GM23338 (cell line): ENCODE measurements around the gene PCTP.

Source experiments
- CREB1 ChIP-seq: fragments of 250-450 bp; sonication (Bioruptor Pico); IDR thresholded peaks from 2 replicates; pipeline ENCODE4 v1.5.0; 2020; ENCODE audit warnings: low read depth, mild to moderate bottlenecking, moderate library complexity
- EZH2 ChIP-seq: fragments of 200-600 bp; sonication (generic); IDR thresholded peaks from one replicate; pipeline ENCODE4 v1.8.0; 2017; ENCODE audit warnings: antibody characterized with exemption, mild to moderate bottlenecking, low read depth; ENCODE audit not compliant: unreplicated experiment
- EZH2phosphoT487 ChIP-seq: fragments of 200-600 bp; sonication (generic); IDR thresholded peaks from one replicate; pipeline ENCODE4 v1.8.1; 2018; ENCODE audit warnings: antibody characterized with exemption; ENCODE audit not compliant: unreplicated experiment
- JUNB ChIP-seq: IDR thresholded peaks from one replicate; pipeline ENCODE4 v1.6.1; 2016; ENCODE audit warnings: antibody characterized with exemption; ENCODE audit not compliant: unreplicated experiment
- POLR2AphosphoS5 ChIP-seq: IDR thresholded peaks from 2 replicates; pipeline ENCODE4 v1.6.1; 2016; ENCODE audit warnings: antibody characterized with exemption, low read depth
- ZNF114 ChIP-seq: fragments of 250-450 bp; sonication (Bioruptor Pico); IDR thresholded peaks from 2 replicates; pipeline ENCODE4 v1.5.0; 2020; ENCODE audit warnings: mild to moderate bottlenecking, moderate library complexity
- TF ChIP-seq, protein P1 (sequence below), 2 experiments: fragments of 200-600 bp in 1 of 2; sonication (generic) in 1 of 2; conservative IDR thresholded peaks; 2 replicates each; pipeline versions ENCODE4 v1.5.1 to v1.6.1; 2016 to 2017; ENCODE audit warnings: antibody characterized with exemption in 2 of 2, low read depth in 2 of 2, mild to moderate bottlenecking in 2 of 2, moderate library complexity in 1 of 2
- TF ChIP-seq, protein P2 (sequence below): IDR thresholded peaks from one replicate; pipeline ENCODE4 v1.6.1; 2018; ENCODE audit warnings: antibody characterized with exemption; ENCODE audit not compliant: unreplicated experiment

DNA sequence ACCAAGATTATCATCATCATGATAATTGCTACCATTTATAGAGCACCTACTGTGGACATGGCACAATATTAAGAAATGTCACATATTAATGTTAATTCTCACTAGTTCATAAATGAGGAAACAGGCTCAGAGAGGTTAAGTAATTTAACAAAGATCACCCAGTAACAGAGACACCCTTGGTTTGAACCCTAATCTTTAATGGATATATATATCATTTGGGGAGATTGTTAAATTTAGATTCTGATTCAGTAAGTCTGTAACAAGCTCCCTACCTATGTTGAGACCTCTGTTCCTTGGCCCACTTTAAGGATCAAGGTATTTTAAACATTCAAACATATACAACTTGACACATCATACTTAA lies 27.4 kb upstream of the PCTP start:
- TF ChIP-seq, protein P1, sequence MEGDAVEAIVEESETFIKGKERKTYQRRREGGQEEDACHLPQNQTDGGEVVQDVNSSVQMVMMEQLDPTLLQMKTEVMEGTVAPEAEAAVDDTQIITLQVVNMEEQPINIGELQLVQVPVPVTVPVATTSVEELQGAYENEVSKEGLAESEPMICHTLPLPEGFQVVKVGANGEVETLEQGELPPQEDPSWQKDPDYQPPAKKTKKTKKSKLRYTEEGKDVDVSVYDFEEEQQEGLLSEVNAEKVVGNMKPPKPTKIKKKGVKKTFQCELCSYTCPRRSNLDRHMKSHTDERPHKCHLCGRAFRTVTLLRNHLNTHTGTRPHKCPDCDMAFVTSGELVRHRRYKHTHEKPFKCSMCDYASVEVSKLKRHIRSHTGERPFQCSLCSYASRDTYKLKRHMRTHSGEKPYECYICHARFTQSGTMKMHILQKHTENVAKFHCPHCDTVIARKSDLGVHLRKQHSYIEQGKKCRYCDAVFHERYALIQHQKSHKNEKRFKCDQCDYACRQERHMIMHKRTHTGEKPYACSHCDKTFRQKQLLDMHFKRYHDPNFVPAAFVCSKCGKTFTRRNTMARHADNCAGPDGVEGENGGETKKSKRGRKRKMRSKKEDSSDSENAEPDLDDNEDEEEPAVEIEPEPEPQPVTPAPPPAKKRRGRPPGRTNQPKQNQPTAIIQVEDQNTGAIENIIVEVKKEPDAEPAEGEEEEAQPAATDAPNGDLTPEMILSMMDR (conservative IDR thresholded peaks at IDR 0.05; ENCODE audit: low read depth in 2 of 2): no peak
- TF ChIP-seq POLR2AphosphoS5 (no peak), EZH2 (no peak), EZH2phosphoT487 (no peak), ZNF114 (CRISPR knock-in tag) (no peak), JUNB (no peak), CREB1 (CRISPR knock-in tag) (no peak)
- TF ChIP-seq, protein P2, sequence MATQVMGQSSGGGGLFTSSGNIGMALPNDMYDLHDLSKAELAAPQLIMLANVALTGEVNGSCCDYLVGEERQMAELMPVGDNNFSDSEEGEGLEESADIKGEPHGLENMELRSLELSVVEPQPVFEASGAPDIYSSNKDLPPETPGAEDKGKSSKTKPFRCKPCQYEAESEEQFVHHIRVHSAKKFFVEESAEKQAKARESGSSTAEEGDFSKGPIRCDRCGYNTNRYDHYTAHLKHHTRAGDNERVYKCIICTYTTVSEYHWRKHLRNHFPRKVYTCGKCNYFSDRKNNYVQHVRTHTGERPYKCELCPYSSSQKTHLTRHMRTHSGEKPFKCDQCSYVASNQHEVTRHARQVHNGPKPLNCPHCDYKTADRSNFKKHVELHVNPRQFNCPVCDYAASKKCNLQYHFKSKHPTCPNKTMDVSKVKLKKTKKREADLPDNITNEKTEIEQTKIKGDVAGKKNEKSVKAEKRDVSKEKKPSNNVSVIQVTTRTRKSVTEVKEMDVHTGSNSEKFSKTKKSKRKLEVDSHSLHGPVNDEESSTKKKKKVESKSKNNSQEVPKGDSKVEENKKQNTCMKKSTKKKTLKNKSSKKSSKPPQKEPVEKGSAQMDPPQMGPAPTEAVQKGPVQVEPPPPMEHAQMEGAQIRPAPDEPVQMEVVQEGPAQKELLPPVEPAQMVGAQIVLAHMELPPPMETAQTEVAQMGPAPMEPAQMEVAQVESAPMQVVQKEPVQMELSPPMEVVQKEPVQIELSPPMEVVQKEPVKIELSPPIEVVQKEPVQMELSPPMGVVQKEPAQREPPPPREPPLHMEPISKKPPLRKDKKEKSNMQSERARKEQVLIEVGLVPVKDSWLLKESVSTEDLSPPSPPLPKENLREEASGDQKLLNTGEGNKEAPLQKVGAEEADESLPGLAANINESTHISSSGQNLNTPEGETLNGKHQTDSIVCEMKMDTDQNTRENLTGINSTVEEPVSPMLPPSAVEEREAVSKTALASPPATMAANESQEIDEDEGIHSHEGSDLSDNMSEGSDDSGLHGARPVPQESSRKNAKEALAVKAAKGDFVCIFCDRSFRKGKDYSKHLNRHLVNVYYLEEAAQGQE: no peak
